T-helper 2 cell treated with Interferon-gamma antibody and Interleukin-4, amounts not matched to agents 5 μg/mL and 100 μg/mL, for 36 hours (primary cell): ENCODE data around the gene IFT80.

Source experiments
- DNase-seq: peaks from one replicate; pipeline ENCODE4 v3.0.0; 2021; ENCODE audit warnings: low spot score
- H3K27ac Mint-ChIP-seq: one replicate; pipeline ENCODE4 v1.8.0; 2021; ENCODE audit warnings: mild to moderate bottlenecking, mixed read lengths
- H3K27me3 Mint-ChIP-seq: one replicate; pipeline ENCODE4 v1.8.0; 2021; ENCODE audit warnings: low read depth, mixed read lengths
- H3K36me3 Mint-ChIP-seq: one replicate; pipeline ENCODE4 v1.8.0; 2021; ENCODE audit warnings: low read depth, mixed read lengths
- H3K4me1 Mint-ChIP-seq: one replicate; pipeline ENCODE4 v1.8.0; 2021; ENCODE audit warnings: low read depth, mixed read lengths
- H3K4me3 Mint-ChIP-seq: one replicate; pipeline ENCODE4 v1.8.0; 2022; ENCODE audit warnings: mild to moderate bottlenecking, moderate library complexity, mixed read lengths
- H3K9me3 Mint-ChIP-seq: one replicate; pipeline ENCODE4 v1.8.0; 2021; ENCODE audit warnings: mixed read lengths

IFT80 gene

GRCh38 chr3:160390565-160391138, 8.4 kb downstream of the IFT80 start:
- Mint-ChIP-seq H3K4me3 (no peak overlapping the region), H3K9me3 (no peaks in the 10 kb centered on the region), H3K36me3 (peaks cover 4% of the 10 kb centered on the region), H3K4me1 (peaks cover 12% of the 10 kb centered on the region), H3K27ac (no peak overlapping the region), H3K27me3 (no peaks in the 10 kb centered on the region)
- no peak for DNase-seq

GRCh38 chr3:160384639-160385318, 14.2 kb downstream of the IFT80 start:
- Mint-ChIP-seq H3K4me1 (peaks cover 8% of the 10 kb centered on the region), H3K9me3 (no peaks in the 10 kb centered on the region)

GRCh38 chr3:160381470-160381869, 17.6 kb downstream of the IFT80 start:
- Mint-ChIP-seq H3K4me1 (peaks cover 8% of the 10 kb centered on the region), H3K27ac (no peak overlapping the region), H3K36me3 (peaks cover 13% of the 10 kb centered on the region), H3K9me3 (no peaks in the 10 kb centered on the region), H3K27me3 (no peaks in the 10 kb centered on the region), H3K4me3 (no peak overlapping the region)
- no peak for DNase-seq

More at GRCh38 chr3:160384639-160385318, 14.2 kb downstream of the IFT80 start:
- Mint-ChIP-seq H3K4me3 (no peak overlapping the region), H3K27ac (no peak overlapping the region), H3K27me3 (no peaks in the 10 kb centered on the region), H3K36me3 (peaks cover 11% of the 10 kb centered on the region)
- no peak for DNase-seq

- no peak for DNase-seq
- H3K9me3 Mint-ChIP-seq = no peaks in the 10 kb centered on the region
- no peak overlapping the region for H3K27ac Mint-ChIP-seq
- no peak overlapping the region for H3K4me3 Mint-ChIP-seq
- H3K36me3 Mint-ChIP-seq = peaks cover 13% of the 10 kb centered on the region
- peaks cover 5% of the 10 kb centered on the region for H3K4me1 Mint-ChIP-seq
- H3K27me3 Mint-ChIP-seq = no peaks in the 10 kb centered on the region
Measured at GRCh38 chr3:160379628-160380214, 19.3 kb downstream of the IFT80 start.

GRCh38 chr3:160378331-160379109, 20.5 kb downstream of the IFT80 start:
- Mint-ChIP-seq H3K27me3 (no peaks in the 10 kb centered on the region), H3K36me3 (peaks cover 24% of the 10 kb centered on the region), H3K9me3 (no peaks in the 10 kb centered on the region), H3K4me3 (no peak overlapping the region), H3K4me1 (peaks cover 5% of the 10 kb centered on the region), H3K27ac (no peak overlapping the region)
- DNase-seq = no peak

- no peak for DNase-seq
- Mint-ChIP-seq H3K4me1 (peaks cover 2% of the 10 kb centered on the region), H3K27ac (no peak overlapping the region), H3K27me3 (no peaks in the 10 kb centered on the region), H3K36me3 (peaks cover 21% of the 10 kb centered on the region), H3K9me3 (no peaks in the 10 kb centered on the region), H3K4me3 (no peak overlapping the region)
Measured at GRCh38 chr3:160376681-160377080, 22.3 kb downstream of the IFT80 start.

- peaks cover 23% of the 10 kb centered on the region for H3K36me3 Mint-ChIP-seq
- no peaks in the 10 kb centered on the region for H3K27me3 Mint-ChIP-seq
- no peak for DNase-seq
- H3K4me1 Mint-ChIP-seq = peaks cover 8% of the 10 kb centered on the region
- H3K4me3 Mint-ChIP-seq = no peak overlapping the region
- no peaks in the 10 kb centered on the region for H3K9me3 Mint-ChIP-seq
- no peak overlapping the region for H3K27ac Mint-ChIP-seq
Measured at GRCh38 chr3:160374925-160375324, 24.1 kb downstream of the IFT80 start.

- DNase-seq = no peak
- Mint-ChIP-seq H3K9me3 (no peaks in the 10 kb centered on the region), H3K36me3 (peaks cover 23% of the 10 kb centered on the region), H3K27ac (no peak overlapping the region), H3K4me3 (no peak overlapping the region), H3K4me1 (peaks cover 10% of the 10 kb centered on the region), H3K27me3 (no peaks in the 10 kb centered on the region)
Measured at GRCh38 chr3:160374472-160374871, 24.6 kb downstream of the IFT80 start.

- no peak overlapping the region for H3K27ac Mint-ChIP-seq
Measured at GRCh38 chr3:160373655-160374054, 25.4 kb downstream of the IFT80 start.

GRCh38 chr3:160372780-160373179, 26.2 kb downstream of the IFT80 start:
- H3K36me3 Mint-ChIP-seq = peaks cover 21% of the 10 kb centered on the region

More at GRCh38 chr3:160373655-160374054, 25.4 kb downstream of the IFT80 start:
- peaks cover 12% of the 10 kb centered on the region for H3K4me1 Mint-ChIP-seq
- H3K36me3 Mint-ChIP-seq = peaks cover 21% of the 10 kb centered on the region
- H3K4me3 Mint-ChIP-seq = no peak overlapping the region
- no peaks in the 10 kb centered on the region for H3K27me3 Mint-ChIP-seq
- no peaks in the 10 kb centered on the region for H3K9me3 Mint-ChIP-seq
- no peak for DNase-seq

GRCh38 chr3:160370987-160371857, 27.8 kb downstream of the IFT80 start:
- DNase-seq = no peak
- H3K27ac Mint-ChIP-seq = no peak overlapping the region
- no peaks in the 10 kb centered on the region for H3K27me3 Mint-ChIP-seq
- peaks cover 15% of the 10 kb centered on the region for H3K4me1 Mint-ChIP-seq
- no peak overlapping the region for H3K4me3 Mint-ChIP-seq
- peaks cover 22% of the 10 kb centered on the region for H3K36me3 Mint-ChIP-seq
- H3K9me3 Mint-ChIP-seq = no peaks in the 10 kb centered on the region

More at GRCh38 chr3:160372780-160373179, 26.2 kb downstream of the IFT80 start:
- no peaks in the 10 kb centered on the region for H3K27me3 Mint-ChIP-seq
- no peaks in the 10 kb centered on the region for H3K9me3 Mint-ChIP-seq
- no peak overlapping the region for H3K27ac Mint-ChIP-seq
- DNase-seq = no peak
- H3K4me1 Mint-ChIP-seq = peaks cover 15% of the 10 kb centered on the region
- H3K4me3 Mint-ChIP-seq = no peak overlapping the region

- Mint-ChIP-seq H3K27me3 (no peaks in the 10 kb centered on the region), H3K9me3 (no peaks in the 10 kb centered on the region), H3K4me1 (peaks cover 15% of the 10 kb centered on the region), H3K4me3 (peak overlapping the region; percentile 28), H3K27ac (peak overlapping the region; percentile 62), H3K36me3 (peaks cover 24% of the 10 kb centered on the region)
- DNase-seq = no peak
Measured at GRCh38 chr3:160369784-160370183, 29.2 kb downstream of the IFT80 start.

- Mint-ChIP-seq H3K36me3 (peaks cover 19% of the 10 kb centered on the region), H3K4me1 (peaks cover 15% of the 10 kb centered on the region), H3K27ac (peak overlapping the region; percentile 15), H3K9me3 (no peaks in the 10 kb centered on the region), H3K27me3 (no peaks in the 10 kb centered on the region), H3K4me3 (no peak overlapping the region)
- DNase-seq = no peak
Measured at GRCh38 chr3:160368804-160369203, 30.2 kb downstream of the IFT80 start.
